GM12872 (cell line): ENCODE data around the gene AARS2.

Experiments
- CTCF ChIP-seq: IDR thresholded peaks from 3 replicates; pipeline ENCODE4 v1.5.1; 2011; ENCODE audit warnings: low read depth, mild to moderate bottlenecking, low read length, moderate library complexity; ENCODE audit not compliant: insufficient read depth

AARS2 gene

GRCh38 chr6:44327096-44327495, 13.9 kb upstream of the AARS2 start:
- no peak for TF ChIP-seq CTCF

- TF ChIP-seq CTCF = no peak
Measured at GRCh38 chr6:44321210-44321609, 8.1 kb upstream of the AARS2 start.

GRCh38 chr6:44316481-44316880, 3.3 kb upstream of the AARS2 start:
- TF ChIP-seq CTCF = no peak

- no peak for TF ChIP-seq CTCF
Measured at GRCh38 chr6:44315951-44316350, 2.8 kb upstream of the AARS2 start.

GRCh38 chr6:44315516-44315915, 2.4 kb upstream of the AARS2 start:
- no peak for TF ChIP-seq CTCF

- TF ChIP-seq CTCF = no peak
Measured at GRCh38 chr6:44311767-44312166, 1.4 kb downstream of the AARS2 start.

- no peak for TF ChIP-seq CTCF
Measured at GRCh38 chr6:44311304-44311703, 1.8 kb downstream of the AARS2 start.

GRCh38 chr6:44310241-44310640, 2.9 kb downstream of the AARS2 start:
- no peak for TF ChIP-seq CTCF
